ENCODE measurements around the gene TPST1.

- TF ChIP-seq ZNF274 (IDR thresholded peaks at IDR 0.05; ENCODE audit: low read depth, low read length): no peak
- TF ChIP-seq YY1 (IDR thresholded peaks at IDR 0.05; ENCODE audit: insufficient read depth, insufficient read length): no peak
These were observed 34.6 kb upstream of the TPST1 start for GRCh38 chr7:66170309-66171231.
